ENCODE measurements around the gene CCL15.

- no peak for TF ChIP-seq EZH2 (IDR thresholded peaks at IDR 0.05; ENCODE audit: insufficient read depth, poor library complexity, severe bottlenecking)
- no peak for TF ChIP-seq EZH2phosphoT487 (IDR thresholded peaks at IDR 0.05; ENCODE audit: insufficient read depth, low read depth)
These were observed 14.7 kb downstream of the CCL15 start, which contains the start of gene CCL14 for GRCh38 chr17:35986643-35987042.

Measured in GM23248 (cell line).